Measurements from ENCODE around the gene RYR1. TPM values are rescaled to one million over a fixed set of nuclear protein-coding genes. Genes with fewer than 3 reads are reported as not detected.

Gene RYR1
- total and polyA plus RNA-seq, 2 of the 8 experiments (the other 6 are each of a cell fraction or from before 2014, with no cell fraction given): 5.8 to 11.8 TPM

DNA sequence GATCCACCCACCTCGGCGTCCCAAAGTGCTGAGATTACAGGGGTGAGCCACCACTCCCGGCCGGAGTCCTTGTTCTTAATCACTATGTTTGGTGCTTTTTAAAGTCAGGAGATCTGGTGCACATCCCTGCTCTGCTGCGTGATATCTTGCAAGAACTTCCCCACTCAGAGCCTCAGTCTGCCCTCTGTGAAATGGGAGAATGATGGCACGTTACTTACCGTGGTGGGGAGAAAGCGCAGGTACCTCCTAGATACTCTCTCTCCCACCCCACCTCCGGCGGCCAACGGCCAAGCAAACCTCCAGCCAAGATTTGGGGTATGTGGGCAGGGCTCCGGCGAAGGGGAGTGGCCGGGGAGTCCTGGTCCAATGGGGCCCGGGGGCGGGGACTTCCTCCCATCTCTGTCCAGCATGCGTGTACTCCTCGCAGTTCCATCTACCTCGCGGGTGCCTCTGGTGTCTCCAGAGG lies at the start of gene RYR1 (continued):
- TF ChIP-seq, protein P1, sequence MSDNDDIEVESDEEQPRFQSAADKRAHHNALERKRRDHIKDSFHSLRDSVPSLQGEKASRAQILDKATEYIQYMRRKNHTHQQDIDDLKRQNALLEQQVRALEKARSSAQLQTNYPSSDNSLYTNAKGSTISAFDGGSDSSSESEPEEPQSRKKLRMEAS (IDR thresholded peaks at IDR 0.05): peak; percentile 53; the same call in 1 of the 2 replicates
- TF ChIP-seq, protein P2, sequence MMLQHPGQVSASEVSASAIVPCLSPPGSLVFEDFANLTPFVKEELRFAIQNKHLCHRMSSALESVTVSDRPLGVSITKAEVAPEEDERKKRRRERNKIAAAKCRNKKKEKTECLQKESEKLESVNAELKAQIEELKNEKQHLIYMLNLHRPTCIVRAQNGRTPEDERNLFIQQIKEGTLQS (IDR thresholded peaks at IDR 0.05; ENCODE audit: insufficient read depth, low read depth, low read length): no peak
- no peak for TF ChIP-seq CTBP2 (IDR thresholded peaks at IDR 0.05; ENCODE audit: borderline replicate concordance, insufficient read depth, insufficient read length, low read length)
- 0 out of 2 replicates have a peak, but pooled peaks have one; percentile 34 for TF ChIP-seq MAFK (IDR thresholded peaks at IDR 0.05; ENCODE audit: low read depth, low read length)
- TF ChIP-seq, protein P3, sequence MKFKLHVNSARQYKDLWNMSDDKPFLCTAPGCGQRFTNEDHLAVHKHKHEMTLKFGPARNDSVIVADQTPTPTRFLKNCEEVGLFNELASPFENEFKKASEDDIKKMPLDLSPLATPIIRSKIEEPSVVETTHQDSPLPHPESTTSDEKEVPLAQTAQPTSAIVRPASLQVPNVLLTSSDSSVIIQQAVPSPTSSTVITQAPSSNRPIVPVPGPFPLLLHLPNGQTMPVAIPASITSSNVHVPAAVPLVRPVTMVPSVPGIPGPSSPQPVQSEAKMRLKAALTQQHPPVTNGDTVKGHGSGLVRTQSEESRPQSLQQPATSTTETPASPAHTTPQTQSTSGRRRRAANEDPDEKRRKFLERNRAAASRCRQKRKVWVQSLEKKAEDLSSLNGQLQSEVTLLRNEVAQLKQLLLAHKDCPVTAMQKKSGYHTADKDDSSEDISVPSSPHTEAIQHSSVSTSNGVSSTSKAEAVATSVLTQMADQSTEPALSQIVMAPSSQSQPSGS (IDR thresholded peaks at IDR 0.05; ENCODE audit: low read length): no peak
- TF ChIP-seq CREB1 (IDR thresholded peaks at IDR 0.05): 0 out of 2 replicates have a peak, but pooled peaks have one; percentile 17
- peak; percentile 24 to 68; a peak in 1 of 4 replicates for TF ChIP-seq SIN3A (conservative IDR thresholded peaks at IDR 0.05 in 1 of 2, IDR thresholded peaks at IDR 0.05 in 1 of 2; ENCODE audit: low read depth in 1 of 2, low read length in 2 of 2)
- TF ChIP-seq POLR2AphosphoS5 (IDR thresholded peaks at IDR 0.05; ENCODE audit: low read depth, low read length): peak; percentile 46; the same call in 1 of the 2 replicates
- no peak for TF ChIP-seq RXRA (IDR thresholded peaks at IDR 0.05; ENCODE audit: insufficient read depth, low read depth, low read length)
- TF ChIP-seq POU5F1 (IDR thresholded peaks at IDR 0.05; ENCODE audit: low read depth, low read length): no peak
- no peak for TF ChIP-seq CEBPB (IDR thresholded peaks at IDR 0.05; ENCODE audit: low read depth, low read length)
